Measurements from ENCODE around the gene BCKDK.

Gene BCKDK

DNA sequence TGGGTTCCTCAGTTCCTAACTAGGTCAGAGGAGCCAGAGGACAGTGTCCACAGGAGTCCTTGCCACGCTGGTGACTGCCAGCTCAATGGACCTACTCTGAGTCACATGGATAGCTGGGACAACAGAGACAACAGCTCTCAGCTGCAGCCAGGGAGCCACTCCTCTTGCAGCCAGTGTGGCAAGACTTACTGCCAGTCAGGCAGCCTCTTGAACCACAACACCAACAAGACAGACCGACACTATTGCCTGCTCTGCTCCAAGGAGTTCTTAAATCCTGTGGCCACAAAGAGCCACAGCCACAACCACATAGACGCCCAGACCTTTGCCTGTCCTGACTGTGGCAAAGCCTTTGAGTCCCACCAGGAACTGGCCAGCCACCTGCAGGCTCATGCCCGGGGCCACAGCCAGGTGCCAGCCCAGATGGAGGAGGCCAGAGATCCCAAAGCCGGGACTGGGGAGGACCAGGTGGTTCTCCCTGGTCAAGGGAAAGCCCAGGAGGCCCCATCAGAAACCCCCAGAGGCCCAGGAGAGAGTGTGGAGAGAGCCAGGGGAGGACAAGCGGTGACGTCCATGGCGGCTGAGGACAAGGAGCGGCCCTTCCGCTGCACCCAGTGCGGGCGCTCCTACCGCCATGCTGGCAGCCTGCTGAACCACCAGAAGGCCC, 27.3 kb upstream of the BCKDK start:
- no peak for ATAC-seq

DNA sequence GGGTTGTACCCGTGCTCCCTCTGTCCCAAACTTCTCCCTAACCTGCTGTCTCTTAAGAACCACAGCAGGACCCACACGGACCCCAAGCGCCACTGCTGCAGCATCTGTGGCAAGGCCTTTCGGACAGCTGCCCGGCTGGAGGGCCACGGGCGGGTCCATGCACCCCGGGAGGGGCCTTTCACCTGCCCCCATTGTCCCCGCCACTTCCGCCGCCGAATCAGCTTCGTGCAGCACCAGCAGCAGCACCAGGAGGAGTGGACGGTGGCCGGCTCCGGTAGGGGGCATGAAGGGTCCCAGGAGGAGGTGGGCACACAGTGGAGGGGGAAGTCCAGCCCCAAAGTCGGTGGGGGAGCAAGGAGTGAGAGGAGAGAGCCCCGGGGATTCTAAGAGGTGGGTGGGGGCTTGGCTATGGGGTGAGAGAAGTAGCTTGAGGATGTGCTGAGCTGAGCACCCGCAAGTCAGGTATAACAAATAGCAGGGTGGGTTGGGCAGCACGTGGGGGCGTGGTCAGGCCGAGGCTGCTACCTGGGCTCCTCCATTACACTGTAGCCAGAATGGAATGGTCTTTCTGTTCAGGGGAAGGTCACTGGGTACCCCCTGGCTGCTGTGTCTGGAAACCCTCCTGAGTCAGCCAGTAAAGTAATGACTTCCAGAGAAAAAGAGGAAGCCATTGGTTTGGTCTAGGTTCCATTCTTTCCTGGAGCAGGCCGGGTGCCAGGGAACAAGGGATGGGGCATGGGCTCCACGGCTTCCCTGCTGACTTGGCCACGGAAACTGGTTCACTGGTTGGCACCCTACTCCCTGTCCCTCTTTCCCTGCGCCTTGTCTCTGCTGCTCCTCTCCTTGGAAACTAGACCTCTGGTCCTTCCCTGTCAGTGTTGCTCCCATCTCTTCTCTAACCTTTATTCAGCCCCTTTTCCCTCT, 26.5 kb upstream of the BCKDK start:
- ATAC-seq = no peak

DNA sequence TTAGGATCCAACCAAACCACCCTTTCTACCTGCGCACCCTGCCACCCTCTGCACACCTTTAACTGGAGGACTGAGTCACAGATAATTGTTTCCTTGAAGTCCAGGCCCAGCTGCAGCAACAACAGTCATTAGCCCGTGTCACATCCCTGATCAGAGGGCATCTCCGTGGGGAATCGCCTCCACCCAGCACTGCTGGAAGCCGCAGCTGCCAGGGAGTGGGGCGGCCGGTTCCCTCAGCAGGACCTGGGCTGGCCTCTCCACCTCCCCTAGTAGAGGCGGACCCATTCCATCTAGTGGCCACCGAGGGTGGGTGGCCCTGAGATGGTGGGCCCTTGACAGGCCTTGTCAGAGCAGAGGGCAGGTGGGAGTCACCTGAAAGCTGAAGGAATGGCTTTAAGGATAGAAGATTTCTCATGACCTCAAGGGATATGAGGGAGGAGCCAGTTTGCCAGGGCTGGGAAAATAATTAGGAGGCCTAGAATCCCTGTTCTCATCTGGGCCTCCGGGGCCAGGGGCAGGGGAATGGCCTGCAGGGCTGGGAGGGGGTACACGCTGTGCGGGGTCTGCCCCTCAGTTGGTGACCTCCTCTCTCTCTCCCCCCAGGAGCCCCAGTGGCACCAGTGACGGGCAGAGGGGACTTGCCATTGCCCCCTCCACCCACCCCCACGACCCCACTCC, 25.7 kb upstream of the BCKDK start:
- ATAC-seq = no peak

DNA sequence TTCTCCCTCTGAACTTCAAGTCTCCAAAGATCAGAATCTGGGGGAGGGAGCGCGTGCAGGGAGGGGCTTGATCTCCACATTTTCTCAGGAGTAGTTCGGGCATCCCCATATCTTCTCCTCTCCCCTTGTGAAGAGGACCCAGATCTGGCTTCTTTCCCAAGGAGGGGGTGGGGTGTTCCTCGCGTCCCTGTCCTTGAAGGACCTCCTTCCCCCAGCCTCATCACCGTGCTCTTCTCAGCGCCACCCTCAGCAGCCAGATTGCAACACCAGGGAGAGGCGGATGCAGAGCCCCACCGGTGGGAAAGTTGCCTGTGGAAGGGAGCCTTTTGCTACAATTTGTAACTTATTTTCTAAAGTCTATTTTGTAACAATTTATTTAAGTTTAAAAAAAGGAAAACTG, 25.1 kb upstream of the BCKDK start:
- ATAC-seq = no peak

DNA sequence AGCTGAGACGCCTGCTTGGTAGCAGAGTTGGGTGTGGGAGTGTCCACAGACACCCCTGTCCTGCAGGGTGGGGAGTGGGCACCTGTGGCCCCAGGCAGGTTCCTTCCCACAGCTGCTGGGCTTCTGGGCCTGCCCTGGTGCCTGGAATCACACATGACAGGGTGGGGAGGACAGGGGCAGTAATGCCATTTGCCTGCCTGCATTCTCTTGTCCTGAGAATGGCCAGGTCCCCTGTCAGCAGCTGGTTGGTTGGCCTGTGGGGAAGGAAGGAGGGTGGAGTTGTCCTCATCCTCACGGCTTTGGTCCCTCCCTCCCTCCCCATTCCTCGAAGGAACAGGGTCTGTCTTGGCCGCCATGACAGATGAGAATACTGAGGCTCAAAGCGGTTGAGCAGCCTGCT, 24.6 kb upstream of the BCKDK start:
- ATAC-seq = no peak

DNA sequence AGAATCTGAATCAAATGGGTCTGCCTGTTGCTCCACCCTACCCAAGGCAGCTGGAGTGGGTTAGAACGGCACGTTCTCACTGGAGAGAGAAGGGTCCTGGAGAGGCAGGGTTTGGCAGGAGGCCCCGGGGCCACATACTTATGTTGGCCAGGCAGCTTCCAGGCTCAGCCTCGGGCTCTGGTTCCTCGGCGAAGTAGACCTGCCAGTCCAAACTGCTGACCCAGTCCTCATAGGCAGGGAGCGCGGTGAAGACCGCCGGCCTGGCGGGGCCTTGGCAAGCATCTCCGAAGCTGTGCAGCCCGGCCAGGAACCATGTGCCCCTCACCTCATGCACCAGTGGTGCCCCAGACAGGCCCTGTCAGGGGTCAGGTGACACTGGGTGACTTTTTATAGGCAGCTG, 24.2 kb upstream of the BCKDK start:
- ATAC-seq = no peak

DNA sequence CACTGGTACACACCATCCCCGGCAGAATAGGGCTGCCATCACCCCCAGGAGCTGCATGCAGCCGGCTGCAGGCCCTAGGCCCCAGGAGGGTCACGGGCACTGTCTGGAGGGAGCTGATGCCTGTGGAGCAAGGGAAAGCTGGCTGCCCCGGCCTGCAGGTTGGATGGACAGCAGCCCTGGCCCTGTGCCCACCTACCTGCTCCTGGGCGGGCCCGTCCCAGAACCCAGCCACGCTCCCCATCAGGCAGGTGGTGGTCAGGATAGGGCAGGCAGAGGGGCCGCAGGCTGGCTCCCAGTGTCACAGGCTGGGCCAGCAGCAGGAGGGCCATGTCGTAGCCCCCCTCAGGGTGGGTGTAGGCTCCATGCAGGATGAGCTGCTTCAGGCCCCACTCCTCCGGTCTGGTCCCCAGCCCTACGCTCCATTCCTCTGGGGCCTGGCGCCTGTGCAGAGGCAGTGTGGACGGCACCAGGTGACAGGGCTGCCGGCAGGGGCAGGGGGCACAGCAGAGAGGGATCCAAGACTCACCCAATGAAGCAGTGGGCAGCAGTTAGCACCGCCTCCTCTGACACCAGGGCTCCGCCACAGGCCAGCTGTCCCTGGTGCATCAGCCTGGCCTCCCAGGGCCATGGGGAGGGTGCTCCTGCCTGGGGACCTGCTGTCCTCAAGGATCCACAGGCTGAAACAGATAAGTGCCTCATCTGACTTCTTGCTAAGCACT, 23.4 kb upstream of the BCKDK start:
- ATAC-seq = no peak

DNA sequence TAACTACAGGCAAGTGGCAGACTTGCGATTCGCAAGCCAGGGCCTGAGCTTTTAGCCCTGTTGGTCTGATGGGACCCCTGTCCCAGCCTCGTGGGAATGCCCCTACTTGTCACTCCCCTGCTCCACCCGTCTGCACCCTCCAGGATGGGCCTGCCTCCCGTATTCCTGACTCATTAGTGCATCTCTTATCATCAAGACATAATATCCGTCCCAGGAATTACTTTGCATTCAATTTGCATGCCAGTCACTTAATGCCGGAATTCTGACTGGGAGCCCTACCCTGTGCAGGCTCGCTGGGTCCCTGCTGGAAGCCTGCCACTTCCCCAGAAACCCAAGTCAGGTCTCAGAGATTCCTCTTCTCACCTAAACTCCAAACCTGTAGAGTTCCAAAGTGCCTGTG, 22.8 kb upstream of the BCKDK start:
- ATAC-seq = no peak

DNA sequence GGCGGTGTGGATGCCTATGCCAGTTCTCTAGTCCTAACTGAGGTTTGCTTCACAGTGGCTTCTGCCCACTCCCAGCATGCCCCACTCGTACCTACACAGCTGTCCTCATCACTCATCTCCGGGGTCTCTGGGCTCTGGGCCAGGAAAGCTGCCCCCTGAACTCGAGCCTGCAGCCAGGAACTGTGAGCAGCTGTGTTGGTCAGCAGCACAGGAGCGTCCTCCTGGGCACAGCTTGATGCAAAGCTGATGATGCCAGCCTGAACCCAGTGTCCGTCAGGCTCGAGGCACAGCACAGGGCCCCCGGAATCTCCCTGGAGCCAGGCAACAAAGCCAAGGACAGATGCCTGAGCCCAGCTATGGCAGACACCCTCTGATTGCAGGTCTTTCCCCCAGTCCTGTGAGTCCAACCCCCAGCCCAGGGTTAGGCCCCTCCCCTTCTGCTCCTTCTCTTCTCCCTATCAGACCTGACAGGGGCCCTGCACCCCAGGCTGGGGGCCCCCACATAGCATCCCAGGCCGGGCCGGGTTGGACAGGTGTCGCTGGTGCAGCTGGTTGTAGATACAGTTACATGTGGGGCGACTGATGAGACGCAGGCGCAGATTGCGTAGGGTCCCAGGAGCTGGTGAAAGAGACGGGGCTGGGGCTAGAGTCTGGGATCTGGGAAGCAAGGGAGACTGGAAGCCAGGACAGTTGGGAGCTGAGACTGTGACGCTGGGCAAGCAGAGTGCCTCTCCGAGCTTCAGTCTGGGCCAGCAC, 22.1 kb upstream of the BCKDK start:
- no peak for ATAC-seq

DNA sequence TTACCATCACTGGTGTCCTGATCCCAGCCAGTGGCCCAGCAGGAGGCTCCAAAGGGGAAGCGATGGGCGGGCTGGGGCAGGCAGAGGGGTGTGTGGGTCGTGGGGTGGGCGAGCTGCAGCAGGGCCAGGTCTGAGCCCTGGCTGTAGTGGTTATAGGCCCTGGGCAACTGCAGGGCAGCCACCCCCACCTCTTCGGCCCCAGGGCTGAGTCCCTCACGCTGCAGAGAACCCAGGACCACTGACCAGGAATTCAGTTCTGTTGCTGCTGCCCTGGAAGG, 21.6 kb upstream of the BCKDK start:
- ATAC-seq = no peak

DNA sequence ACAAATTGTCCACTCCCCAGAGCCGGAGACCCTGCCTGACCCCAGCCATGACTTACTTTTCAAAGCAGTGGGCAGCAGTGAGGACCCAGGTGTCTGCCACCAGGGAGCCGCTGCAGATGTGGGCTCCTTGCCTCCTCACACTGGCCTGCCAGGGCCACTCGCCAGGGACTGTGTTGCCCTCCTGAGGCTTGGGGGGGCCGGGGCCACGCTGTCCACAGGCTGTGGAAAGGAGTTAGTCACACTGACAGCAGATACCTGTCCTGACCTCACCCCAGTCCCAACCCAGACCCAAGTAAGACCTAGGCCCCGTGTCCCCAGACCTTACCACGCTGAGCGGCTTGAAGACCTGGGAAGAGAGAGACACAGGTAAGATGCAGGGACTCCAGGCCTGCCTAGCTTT, 20.7 kb upstream of the BCKDK start:
- ATAC-seq = no peak

DNA sequence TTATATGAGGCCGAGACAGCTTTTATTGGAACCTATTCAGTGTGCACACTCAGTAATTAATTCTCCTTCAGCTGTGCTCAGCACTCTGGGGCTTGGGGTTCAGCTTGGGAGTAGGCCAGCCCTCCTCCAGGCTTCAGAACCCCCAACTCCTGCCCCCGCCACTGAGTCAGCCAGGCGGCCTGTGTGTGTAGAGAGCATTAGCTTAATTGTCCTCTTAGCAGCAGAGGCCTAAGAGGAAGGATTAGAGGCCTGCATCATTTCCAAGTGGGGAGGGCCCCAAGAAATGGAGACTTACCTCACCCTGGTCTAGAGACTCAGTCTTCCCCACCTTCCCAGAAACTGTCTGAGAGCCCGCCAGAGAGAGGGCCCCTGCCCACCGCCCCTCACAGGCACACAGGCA, 20.2 kb upstream of the BCKDK start:
- no peak for ATAC-seq

DNA sequence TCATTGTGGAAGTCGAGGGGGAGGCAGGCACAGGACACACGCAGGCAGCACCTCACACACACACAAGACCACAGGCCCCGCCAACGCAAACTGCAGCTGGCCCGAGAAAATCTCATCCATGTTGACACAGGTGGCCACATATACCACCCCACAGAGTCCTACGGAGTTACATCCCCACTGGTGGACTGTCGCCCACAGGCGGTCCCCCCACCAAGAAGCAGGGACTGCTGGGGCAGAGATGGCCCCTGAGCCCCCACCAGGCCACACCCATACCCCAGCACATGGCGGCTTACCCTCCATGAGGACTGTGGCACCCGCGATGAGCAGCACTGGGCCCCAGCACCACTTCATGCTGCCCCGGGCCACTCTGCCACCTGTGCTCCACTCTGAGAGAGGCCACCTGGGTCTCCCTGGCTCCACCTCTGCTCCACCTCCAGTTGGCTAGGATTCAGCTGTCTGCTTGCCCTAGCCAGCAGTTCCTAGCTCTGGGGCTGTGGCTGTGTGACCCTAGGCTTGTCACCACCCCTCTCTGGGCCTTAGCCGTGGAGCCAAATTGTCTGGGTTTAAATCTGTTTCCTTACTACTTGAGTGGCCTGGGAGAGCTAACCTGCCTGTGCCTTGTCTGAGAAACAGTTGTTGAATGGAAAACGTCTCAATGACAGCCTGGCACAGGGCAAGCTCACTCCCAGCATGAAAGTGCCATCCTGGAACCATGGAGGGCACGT, 19.6 kb upstream of the BCKDK start, which contains the start of gene PRSS53:
TSS of gene PRSS53 (minus strand) at position 485 of the 725 bp plus-strand sequence. CDS start at position 351, 134 bp downstream.
- no peak for ATAC-seq

DNA sequence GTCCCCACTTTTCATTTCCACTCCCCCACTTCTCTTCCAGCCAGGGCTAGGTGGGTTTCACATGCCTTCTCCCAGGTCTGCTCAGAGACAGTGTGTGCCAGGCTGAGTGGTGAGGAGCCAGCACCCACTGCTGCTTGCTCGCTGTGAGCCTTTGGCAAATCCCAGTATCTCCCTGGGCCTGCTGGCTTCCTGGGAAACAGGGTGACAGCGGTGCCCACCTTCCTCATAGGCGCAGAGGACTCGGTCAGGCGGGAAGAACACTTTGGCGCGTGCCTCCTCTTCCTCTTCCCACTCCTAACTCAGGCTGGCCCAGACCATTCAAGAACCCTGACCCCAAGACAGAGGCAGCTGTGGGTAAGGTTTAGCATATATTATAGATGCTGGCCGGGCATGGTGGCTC, 19.0 kb upstream of the BCKDK start:
- ATAC-seq = no peak

DNA sequence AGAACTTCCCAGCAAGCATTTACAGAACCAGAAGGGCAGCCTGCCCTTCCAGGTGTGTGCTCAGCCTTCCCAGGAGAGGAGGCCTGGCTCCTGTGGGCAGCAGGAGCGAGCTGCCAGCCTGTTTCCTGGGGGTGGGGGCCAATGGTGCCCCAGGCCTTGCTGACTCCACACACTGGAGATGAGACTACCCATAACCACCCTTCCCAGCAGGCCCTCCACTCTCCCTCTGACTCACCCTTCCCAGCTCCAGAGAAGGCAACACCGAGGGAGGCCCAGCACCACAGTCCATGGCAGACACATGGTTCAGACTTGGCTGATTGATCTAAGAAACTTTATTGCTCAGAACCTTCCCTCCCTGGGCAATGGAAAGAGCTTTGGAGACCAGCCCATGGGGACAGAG, 17.6 kb upstream of the BCKDK start:
- no peak for ATAC-seq

DNA sequence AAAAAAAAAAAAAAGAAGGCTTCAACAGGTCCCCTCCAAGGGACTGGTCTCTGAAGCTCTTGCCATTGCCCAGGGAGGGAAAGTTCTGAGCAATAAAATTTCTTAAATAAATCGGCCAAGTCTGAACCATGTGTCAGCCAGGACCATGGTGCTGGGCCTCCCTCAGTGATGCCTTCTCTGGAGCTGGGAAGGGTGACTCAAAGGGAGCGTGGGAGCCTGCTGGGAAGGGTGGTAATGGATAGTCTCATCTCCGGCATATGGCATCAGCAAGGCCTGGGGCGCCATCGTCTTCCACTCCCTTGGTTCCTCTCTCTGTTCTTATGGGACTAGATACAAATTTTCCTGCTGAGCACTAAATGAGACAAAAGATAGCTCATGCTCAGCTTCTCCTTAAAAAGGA, 15.9 kb upstream of the BCKDK start:
- no peak for ATAC-seq

DNA sequence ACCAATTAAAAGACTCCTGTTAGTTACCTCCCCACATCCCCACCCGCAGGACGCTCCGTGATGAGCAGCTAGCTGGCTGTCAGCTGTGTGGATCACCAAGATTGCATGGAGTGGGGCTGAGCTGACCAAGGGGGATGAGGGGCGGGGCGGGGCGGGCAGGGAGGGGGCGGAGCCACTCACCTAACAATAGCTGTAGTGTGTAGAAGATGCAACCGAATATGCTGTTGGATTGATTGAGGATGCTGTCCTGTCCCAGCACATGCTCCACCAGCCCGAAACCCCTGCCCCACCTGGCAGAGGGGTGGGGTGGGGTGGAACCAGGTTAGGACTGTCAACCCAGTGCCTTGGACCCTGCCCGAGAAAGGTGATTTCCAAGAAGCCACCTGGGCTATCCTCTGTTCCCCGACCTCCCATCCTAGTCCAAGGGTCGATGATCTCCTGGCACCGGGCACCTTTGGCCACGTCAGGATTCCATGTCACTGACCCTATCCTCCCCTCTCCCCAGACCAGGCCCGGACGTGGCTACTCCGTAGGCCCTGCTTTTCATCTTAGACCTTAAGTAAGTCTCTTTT, 15.0 kb upstream of the BCKDK start:
- ATAC-seq = no peak

DNA sequence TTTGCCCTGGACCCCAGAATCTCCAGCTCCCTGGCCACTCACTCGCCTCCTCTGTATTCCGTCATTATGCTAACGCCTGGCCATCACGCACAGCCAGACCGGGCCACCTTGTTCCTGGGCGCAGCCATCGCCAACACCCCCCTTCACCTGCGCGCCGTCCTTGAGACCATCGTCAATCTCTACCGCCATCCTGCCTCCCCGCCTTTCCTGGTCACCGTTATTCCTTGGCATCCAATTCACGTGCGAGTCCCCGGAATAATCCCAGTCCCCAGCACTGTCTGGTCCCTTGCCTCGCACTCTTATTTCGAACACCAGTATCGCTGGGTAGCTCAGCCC, 14.1 kb upstream of the BCKDK start:
- no peak for ATAC-seq

DNA sequence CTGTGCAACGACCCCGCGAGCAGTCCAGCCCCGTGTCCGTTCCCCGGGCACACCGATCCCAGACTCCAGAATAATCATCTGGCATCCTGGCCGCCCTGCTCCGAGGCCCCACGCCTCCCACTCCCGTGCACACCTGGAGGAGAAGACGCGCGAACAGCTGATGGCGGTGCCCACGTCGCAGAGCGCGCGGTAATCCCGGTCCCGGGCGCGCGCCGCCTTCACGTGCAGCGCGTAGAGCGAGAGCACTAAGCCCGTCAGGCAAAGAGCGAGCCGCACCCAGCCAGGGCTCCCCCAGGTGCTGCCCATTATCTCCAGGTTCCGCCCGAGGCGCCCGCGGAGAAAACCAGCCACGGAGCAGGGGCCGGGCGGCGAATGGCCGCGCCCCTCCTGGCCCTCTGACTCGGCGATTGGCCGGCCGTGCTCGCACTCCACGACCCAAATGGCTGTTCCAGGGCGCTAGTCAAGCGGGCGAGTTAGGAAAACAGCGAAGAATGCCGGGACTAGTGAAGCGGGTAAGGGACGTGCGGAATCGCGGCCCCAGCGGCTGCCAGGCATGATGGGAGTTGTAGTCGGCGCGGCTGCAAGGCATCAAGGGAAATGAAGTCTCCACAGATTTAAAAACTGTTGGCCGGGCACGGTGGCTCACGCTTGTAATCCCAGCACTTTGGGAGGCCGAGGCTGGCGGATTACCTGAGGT, 13.6 kb upstream of the BCKDK start, which contains the start of gene VKORC1:
TSS of gene VKORC1 (minus strand) at position 374 of the 697 bp plus-strand sequence. CDS start at position 306, 68 bp downstream.
- peak; percentile 92 to 94 for ATAC-seq

DNA sequence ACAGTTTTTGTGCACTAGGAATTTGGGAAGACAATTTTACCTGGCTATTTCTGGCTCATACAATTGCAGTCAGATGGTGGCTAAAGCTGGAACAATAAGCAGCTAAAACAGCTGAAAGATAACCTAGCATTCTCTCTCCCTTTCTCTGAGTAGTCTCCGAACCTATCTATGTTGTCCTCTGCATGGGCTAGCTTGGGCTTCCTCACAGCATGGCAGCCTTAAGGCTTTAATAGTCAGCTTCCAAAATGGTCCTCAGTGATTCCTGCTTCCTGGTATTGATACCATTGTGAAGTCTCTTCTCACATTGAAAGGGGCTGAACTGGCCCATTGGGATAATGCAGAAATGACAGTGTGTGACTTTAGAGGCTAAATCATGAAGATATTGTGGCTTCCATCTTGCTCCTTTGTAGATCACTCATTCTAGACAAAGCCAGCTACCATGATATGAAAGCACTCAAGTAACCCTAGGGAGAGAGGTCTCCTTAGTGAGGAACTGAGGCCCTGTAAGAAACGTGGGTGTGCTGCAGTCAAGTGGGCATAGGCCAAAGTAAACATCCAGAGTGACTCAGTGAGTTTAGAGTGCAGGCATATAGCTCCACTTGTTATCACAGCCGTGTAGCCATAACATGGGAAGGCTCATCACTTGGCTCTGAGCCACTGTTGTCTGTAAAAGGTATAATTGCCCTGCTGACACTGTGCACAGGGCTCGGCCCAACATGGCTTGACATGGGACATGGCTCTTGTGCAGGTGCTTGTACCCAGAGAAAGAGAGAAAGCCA, 8.1 kb upstream of the BCKDK start:
- no peak for ATAC-seq

Data from activated CD4-positive, CD25-positive, alpha-beta regulatory T cell treated with anti-CD3 and anti-CD28 coated beads, Interleukin-2, amount 50 U/mL, for 24 hours (primary cell).